Effector memory CD4-positive, alpha-beta T cell (primary cell): Measurements from ENCODE around the gene KLF16.

Source experiments
- DNase-seq, 3 donors: peaks; one replicate each; pipeline ENCODE4 v3.0.0-alpha.2; 2020
- H3K27ac ChIP-seq: 2 replicates; pipeline ENCODE4 v1.7.0; 2013; ENCODE audit warnings: mild to moderate bottlenecking, low read length, moderate library complexity; ENCODE audit not compliant: insufficient read depth, poor library complexity, severe bottlenecking
- H3K27me3 ChIP-seq: replicated peaks from 2 replicates; pipeline ENCODE4 v1.7.0; 2013; ENCODE audit warnings: mild to moderate bottlenecking, low read length; ENCODE audit not compliant: insufficient read depth, control insufficient read depth, poor library complexity, severe bottlenecking
- H3K36me3 ChIP-seq: 2 replicates; pipeline ENCODE4 v1.7.0; 2013; ENCODE audit warnings: mild to moderate bottlenecking, low read length, moderate library complexity; ENCODE audit not compliant: control insufficient read depth, insufficient read depth
- H3K4me1 ChIP-seq: 2 replicates; pipeline ENCODE4 v1.7.0; 2013; ENCODE audit warnings: low read length, mild to moderate bottlenecking; ENCODE audit not compliant: control insufficient read depth, insufficient read depth, poor library complexity, severe bottlenecking
- H3K4me3 ChIP-seq: 2 replicates; pipeline ENCODE4 v1.7.0; 2013; ENCODE audit warnings: low read length, low read depth, mild to moderate bottlenecking; ENCODE audit not compliant: insufficient read depth, poor library complexity, severe bottlenecking
- H3K9me3 ChIP-seq: 2 replicates; pipeline ENCODE4 v1.7.0; 2013; ENCODE audit warnings: mild to moderate bottlenecking, low read length, moderate library complexity; ENCODE audit not compliant: control insufficient read depth

The KLF16 gene

DNA sequence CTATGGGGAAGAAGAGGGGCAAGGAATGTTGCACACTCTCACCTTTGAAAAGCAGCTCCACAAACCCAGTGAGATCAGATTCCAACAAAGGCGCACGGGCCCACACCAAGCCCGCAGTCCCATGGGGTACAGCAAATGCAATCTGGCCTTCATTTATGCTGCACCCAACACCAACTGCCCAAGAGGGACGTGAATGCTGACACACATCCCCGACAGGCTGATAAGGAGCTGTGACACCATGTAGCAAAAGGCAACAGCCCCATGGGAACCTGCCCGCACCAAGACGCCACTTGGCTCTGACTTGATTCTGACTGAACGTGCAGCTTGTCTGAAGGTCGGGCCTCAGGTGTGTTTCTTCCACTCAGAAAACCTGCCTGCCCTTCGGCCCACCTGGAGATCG is 32.4 kb downstream of the KLF16 start:
- no peak overlapping the region for H3K4me3 ChIP-seq
- H3K27me3 ChIP-seq, result no peaks in the 10 kb centered on the region
- H3K9me3 ChIP-seq, result no peaks in the 10 kb centered on the region
- H3K4me1 ChIP-seq, result no peaks in the 10 kb centered on the region
- DNase-seq, result no peak
- H3K36me3 ChIP-seq, result peaks cover 43% of the 10 kb centered on the region
- no peak overlapping the region for H3K27ac ChIP-seq

DNA sequence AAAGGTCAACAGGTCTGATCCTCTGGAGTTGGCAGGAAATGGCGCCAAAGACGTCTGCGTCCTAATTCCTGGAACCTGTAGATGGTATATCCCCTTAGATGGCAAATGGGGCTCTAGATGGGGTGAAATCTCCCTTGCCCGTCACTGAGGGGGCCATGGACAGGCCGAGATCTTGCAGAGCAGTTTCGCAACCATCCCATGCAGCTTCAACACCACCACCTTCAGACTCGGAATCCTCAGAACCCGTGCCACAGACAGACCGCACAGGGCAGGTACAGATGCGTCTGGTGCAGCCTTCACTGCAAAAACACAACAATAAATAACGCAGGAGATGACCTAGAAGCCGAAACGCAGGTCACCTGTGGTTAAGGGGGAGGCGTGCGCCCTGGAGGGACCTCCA is 32.8 kb downstream of the KLF16 start:
- Histone ChIP-seq H3K4me3 (no peak overlapping the region), H3K36me3 (peaks cover 47% of the 10 kb centered on the region), H3K4me1 (no peaks in the 10 kb centered on the region), H3K27me3 (no peaks in the 10 kb centered on the region), H3K9me3 (no peaks in the 10 kb centered on the region), H3K27ac (no peak overlapping the region)
- DNase-seq, result no peak

DNA sequence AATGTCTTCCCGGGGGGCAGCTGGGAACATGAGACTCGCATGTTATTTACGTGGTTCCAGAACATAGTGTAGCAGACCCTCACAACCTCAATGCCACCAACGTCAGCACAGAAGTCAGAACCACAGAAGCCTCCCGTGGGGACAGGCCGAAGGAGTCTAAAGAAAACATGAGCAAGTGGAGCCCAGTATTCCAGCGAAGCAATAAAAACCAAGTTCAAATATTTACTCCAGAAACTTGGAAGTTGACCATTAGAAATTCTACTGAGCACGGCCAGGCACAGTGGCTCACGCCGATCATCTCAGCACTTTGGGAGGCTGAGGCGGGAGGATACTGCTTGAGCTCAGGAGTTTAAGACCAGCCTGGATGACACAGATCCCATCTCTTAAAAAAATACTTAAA is 33.4 kb downstream of the KLF16 start:
- H3K36me3 ChIP-seq, result peaks cover 46% of the 10 kb centered on the region

DNA sequence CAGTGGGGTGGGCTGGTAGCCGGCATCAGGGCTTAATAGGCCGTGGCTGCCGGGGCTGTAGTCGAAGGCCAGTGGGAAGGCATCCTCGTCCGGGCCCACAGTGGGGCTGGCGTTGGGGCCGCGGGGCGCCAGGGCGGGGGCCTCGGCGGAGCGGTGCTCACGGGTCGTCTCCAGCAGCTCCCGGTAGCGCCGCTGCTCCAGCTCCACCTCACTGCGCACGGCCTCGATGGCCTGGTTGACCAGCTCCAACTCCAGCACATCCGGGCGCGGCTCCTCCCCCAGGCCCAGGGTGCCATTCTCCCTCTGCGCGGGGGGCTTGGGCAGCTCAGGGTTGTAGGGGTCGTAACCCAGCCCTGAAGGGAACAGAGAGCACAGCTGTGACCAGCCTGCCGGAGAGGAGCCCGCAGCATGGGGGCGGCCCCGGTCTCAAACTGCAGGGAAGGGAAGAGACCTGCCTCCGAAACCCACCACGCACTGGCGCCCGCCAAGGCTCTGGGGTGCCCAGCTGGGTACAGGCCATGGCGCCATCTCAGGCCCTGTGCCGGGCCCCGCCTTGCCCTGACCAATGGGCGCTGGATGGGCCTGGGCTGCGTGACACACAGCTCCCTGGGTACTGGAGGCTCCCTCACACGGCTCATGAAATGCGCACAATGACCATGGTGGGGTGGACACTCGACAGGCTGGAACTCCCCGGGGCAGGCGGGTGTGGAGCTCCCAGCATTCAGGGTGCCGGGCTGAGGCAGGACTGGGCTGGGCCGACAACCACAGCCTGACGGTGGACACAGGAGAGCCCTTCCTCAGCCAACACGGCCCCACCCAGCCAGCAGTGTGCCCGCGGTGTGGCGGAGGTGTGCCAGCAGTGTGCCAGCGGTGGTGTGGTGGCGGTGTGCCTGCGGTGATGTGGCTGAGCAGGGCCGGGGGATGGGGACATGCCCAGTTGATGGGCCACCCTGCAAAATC is 34.8 kb downstream of the KLF16 start:
- no peaks in the 10 kb centered on the region for H3K4me1 ChIP-seq
- DNase-seq, result no peak
- no peaks in the 10 kb centered on the region for H3K9me3 ChIP-seq
- H3K27ac ChIP-seq, result no peak overlapping the region
- H3K27me3 ChIP-seq, result no peaks in the 10 kb centered on the region
- H3K4me3 ChIP-seq, result no peak overlapping the region
- H3K36me3 ChIP-seq, result peaks cover 49% of the 10 kb centered on the region

More for the DNA sequence above, 33.4 kb downstream of the KLF16 start:
- Histone ChIP-seq H3K4me1 (no peaks in the 10 kb centered on the region), H3K4me3 (no peak overlapping the region), H3K27ac (no peak overlapping the region), H3K9me3 (no peaks in the 10 kb centered on the region), H3K27me3 (no peaks in the 10 kb centered on the region)
- no peak for DNase-seq

DNA sequence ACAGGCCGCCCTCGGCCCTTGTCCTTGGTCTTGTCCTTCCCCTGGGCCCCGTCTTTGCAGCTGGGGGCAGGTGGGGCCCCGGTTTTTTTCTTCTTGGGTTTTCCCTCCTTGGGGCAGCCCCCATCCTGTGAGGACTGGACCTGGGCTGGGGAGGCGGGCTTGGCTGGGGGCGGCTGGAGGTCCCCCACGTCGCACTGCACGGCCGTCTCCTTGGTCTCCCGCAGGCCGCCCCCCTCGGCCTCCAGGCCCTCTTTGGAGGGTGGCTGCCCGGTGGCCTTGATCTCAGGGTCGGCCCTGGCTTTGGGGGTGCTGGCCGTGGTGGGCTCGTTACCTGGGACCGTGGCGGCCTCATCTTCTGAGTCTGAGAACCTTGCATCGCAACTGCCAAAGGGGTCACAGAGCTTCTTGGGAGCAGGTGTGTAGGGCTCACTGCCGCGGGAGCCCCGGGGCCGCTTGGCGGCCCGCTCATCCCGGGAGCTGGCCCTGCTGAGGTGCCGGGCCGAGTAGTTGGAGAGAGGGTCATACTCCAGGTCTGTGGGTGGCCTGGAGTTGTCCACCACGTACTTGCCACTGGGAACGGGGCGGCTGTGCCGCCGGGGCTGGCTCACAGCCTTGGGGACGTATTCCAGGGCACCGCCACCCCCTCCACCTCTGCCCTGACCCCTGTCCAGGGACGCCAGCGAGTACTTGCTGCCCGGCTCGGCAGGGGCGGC is 35.7 kb downstream of the KLF16 start:
- Histone ChIP-seq H3K4me3 (no peak overlapping the region), H3K27ac (no peak overlapping the region), H3K9me3 (no peaks in the 10 kb centered on the region), H3K27me3 (no peaks in the 10 kb centered on the region), H3K36me3 (peaks cover 50% of the 10 kb centered on the region), H3K4me1 (no peaks in the 10 kb centered on the region)
- no peak for DNase-seq

DNA sequence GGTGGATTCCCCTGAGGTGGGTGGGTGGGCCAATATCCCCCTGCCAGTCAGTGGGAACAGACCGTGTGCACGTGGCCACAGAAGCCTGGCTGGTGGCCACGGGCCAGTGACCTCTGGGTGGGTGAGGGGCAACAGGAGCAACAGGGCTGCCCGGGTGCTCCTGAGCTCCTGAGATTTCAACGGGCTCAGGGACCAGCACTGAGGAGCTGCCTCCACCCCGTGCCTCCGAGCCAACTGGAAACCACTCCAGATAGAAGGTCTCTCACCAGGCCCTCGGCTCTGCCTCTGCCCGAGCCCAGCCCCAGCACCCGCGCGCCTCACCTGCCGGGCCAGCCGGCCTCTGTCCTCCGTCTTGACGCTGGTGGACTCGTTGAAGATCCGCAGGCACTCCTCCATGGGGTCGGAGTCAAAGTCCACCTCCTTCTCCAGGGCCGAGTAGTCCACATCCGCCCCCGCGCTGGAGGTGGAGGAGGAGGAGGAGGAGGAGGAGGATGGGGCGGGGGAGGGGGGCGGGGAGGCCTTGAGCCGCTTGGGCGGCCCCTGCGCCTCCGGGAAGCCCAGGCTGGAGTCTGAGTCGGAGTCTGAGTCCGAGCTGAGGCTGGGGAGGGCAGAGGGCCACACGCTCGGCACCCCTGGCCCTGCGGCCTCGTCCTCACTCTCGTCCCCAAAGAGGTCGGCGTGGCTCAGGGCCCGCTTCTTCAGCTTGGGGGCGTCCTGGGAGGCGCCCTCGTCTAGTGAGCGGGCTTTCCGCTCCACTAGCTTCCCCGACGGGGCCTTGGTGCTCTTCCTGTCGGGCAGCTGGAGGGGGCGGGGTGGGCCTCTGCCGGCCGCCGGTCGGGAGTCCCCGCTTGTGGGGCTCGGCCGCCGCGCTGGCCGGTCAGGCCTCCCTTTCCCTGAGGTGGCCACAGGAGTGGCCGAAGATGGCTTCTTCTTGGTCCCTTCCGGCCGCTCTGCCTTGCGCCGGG is 36.5 kb downstream of the KLF16 start:
- peaks cover 58% of the 10 kb centered on the region for H3K36me3 ChIP-seq
- H3K27ac ChIP-seq, result no peak overlapping the region
- H3K9me3 ChIP-seq, result no peaks in the 10 kb centered on the region
- no peaks in the 10 kb centered on the region for H3K4me1 ChIP-seq
- DNase-seq, result no peak
- no peaks in the 10 kb centered on the region for H3K27me3 ChIP-seq
- no peak overlapping the region for H3K4me3 ChIP-seq

DNA sequence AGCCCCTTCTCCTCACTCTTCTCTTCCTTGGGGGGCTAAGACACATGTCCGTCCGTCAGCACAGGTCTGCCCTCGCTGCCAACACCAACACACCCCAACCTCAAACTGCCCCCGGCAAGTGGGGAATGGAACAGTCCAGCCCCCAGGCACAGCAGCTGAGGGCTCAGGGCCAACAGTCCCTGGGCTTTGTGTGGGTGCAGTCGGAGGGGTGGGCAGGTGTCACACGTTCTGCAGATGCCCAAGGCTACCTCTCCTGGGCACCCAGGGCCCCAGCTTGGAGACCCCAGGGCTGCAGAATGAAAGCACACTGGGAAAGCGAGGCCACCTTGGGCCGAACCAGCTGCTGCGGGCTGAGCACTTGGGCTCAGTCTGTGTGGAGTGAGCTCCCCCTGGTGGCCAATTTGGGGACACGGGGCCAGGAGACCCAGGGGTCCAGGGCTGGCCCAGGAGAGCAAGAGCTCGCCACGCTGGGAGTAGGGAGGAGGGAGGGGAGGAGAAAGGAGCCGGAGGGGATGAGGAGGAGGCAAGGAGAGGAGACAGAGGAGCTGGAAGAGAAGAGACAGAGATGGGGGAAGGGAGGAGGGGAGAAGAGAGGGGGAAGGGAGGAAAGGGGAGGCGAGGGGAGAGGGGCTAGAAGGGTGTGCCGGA is 37.3 kb downstream of the KLF16 start:
- Histone ChIP-seq H3K4me3 (no peak overlapping the region), H3K4me1 (no peaks in the 10 kb centered on the region), H3K36me3 (peaks cover 63% of the 10 kb centered on the region), H3K27me3 (no peaks in the 10 kb centered on the region), H3K9me3 (no peaks in the 10 kb centered on the region), H3K27ac (no peak overlapping the region)
- DNase-seq, result peak; percentile 54 to 72 (median 60)

DNA sequence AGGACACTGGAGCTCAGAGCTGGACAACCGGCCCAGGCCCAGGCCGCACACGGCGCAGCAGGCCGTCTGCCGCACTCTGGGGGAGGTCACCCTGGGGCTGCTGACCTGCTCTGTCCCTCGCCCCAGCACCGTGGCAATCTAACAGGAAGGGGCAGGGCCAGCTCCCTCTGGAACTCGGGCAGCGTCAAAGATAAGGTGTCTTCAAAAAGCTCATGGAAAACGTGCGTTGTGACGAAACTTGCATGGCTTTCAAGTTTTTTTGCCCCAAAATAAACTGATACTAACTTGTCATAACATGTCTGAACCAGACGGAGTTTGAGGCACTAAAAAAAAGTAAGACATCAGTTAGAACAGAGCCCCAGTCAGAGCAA is 39.1 kb downstream of the KLF16 start:
- no peaks in the 10 kb centered on the region for H3K4me1 ChIP-seq
- no peak for DNase-seq
- H3K27ac ChIP-seq, result no peak overlapping the region
- peaks cover 68% of the 10 kb centered on the region for H3K36me3 ChIP-seq
- H3K9me3 ChIP-seq, result no peaks in the 10 kb centered on the region
- no peaks in the 10 kb centered on the region for H3K27me3 ChIP-seq
- no peak overlapping the region for H3K4me3 ChIP-seq

DNA sequence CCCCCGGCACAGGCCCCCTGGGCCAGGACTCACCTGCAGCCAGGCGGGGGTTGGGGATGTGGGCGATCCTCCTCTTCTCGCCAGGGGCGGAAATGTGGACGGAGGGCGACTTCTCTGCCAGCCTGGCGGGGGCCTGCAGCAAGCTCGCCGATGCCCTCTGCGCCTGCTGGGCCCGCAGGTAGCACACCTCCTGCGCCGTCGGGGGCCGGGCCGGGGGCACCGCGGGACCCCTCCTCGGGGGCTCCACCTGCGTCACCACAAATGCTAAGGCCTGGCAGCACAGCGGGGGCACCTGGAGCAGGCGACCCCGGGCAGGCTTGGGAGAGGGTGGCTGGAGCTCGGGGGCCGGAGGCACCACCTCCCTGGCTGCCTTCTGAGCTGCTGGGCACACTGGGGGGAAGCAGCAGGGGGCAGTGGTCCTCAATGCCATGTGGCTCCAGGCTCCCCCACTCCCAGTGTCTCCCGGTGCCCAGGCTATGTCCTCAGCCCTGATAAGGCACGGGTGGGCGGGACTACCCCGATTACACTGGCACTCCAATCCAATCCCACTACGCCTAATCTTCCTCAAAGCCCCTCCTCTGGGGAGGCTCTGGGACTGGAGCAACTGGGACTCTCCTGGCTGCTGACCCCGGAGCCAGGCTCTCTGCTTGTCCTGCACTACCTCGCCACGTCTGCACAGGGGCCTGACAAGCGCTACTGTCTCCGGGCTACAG is 39.7 kb downstream of the KLF16 start:
- Histone ChIP-seq H3K4me1 (no peaks in the 10 kb centered on the region), H3K27ac (no peak overlapping the region), H3K36me3 (peaks cover 68% of the 10 kb centered on the region), H3K27me3 (no peaks in the 10 kb centered on the region), H3K4me3 (no peak overlapping the region), H3K9me3 (no peaks in the 10 kb centered on the region)
- DNase-seq, result no peak
